RPMI7951 (cell line): Measurements from ENCODE around the gene MUC5B. TPM values are rescaled to one million over a fixed set of nuclear protein-coding genes. Genes with fewer than 3 reads are reported as not detected.

Experiments
- DNase-seq: peaks from one replicate; pipeline ENCODE4 v3.0.0-alpha.2; 2012; ENCODE audit warnings: low read depth
- total RNA-seq: library from RNA; depleted of rRNA; stranded (reverse); fragments of >200 nt; shearing (Covaris generic); gene quantifications from 2 replicates; pipeline ENCODE4 v1.2.3, GENCODE V29; 2014; rRNA removed

The MUC5B gene
- total RNA-seq, 1 experiment from 2014 or later, result not detected

- DNase-seq, result peak; percentile 45
These were observed 86.1 kb downstream of the MUC5B start for GRCh38 chr11:1308743-1309497.

- DNase-seq, result peak; percentile 84
These were observed 86.8 kb downstream of the MUC5B start, which contains the start of gene TOLLIP for GRCh38 chr11:1309498-1310317. Gene TOLLIP, minus strand, starts transcription at chr11:1309632. Its CDS starts 134 bp downstream, at chr11:1309498.

GRCh38 chr11:1310318-1310687 lies 87.4 kb downstream of the MUC5B start:
- DNase-seq, result no peak

- DNase-seq, result no peak
These were observed 88.1 kb downstream of the MUC5B start for GRCh38 chr11:1310772-1311468.

Other genes starting within 250 kb of the MUC5B start
- under 0.01 and 0.10 TPM in 2 replicates for gene MUC6, start 186.3 kb upstream of the MUC5B start, total RNA-seq
- not detected in 2 replicates for gene MUC2, start 148.2 kb upstream of the MUC5B start, total RNA-seq
- gene MUC5AC, start 65.1 kb upstream of the MUC5B start, total RNA-seq, result not detected in 2 replicates
- 8.9 and 11.8 TPM in 2 replicates for gene TOLLIP, start 86.6 kb downstream of the MUC5B start, total RNA-seq
- gene BRSK2, start 166.9 kb downstream of the MUC5B start, total RNA-seq, result not detected in 2 replicates